ENCODE results near the gene SNX2. TPM values are rescaled to one million over a fixed set of nuclear protein-coding genes. Genes with fewer than 3 reads are reported as not detected.
A peak's percentile ranks its signal among the peaks of the same experiment; 100 is the strongest.

SNX2 gene
- total and polyA plus RNA-seq, 9 of the 15 experiments (the other 6 are each of a cell fraction or from before 2014, with no cell fraction given): 35.2 to 86.0 (median 58.1) TPM

DNA sequence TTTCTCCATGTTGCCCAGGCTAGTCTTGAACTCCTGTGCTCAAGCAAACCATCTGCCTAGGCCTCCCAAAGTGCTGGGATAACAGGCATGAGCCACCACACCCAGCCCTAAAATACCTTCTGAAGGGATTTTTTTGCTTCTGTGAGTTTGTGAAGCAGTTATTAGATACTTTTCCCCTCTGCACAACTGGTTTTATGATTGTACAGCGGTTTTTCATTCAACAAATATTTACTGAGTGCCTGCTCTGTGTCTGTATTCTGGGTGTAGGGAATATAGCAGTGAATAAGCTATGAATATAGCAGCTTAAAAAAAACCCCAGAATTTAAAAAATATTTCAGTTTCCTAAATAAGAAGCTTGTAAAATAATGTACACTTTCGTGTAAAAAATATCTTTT is 72.8 kb downstream of the SNX2 start:
- Histone ChIP-seq H3K9me3 (replicated peaks; ENCODE audit: control insufficient read depth, insufficient read depth, low read depth, low read length) (no peaks in the 10 kb centered on the region), H2AFZ (ENCODE audit: low read depth, low read length) (no peak overlapping the region), H3K27me3 (ENCODE audit: control insufficient read depth in 2 of 2, insufficient read depth in 2 of 2, low read length in 2 of 2) (no peaks in the 10 kb centered on the region), H3K9ac (ENCODE audit: insufficient read depth in 1 of 2, low read depth in 2 of 2, low read length in 2 of 2) (no peak overlapping the region), H3K4me3 (no peak overlapping the region), H3K9me1 (ENCODE audit: control insufficient read depth, insufficient read depth, low read length) (no peaks in the 10 kb centered on the region), H3K27ac (ENCODE audit: extremely low read depth, low read depth, low read length) (no peak overlapping the region), H3K79me2 (ENCODE audit: control insufficient read depth, insufficient read depth, low read length) (no peaks in the 10 kb centered on the region), H3K4me1 (replicated peaks in 1 of 2; ENCODE audit: control insufficient read depth in 2 of 2, insufficient read depth in 2 of 2, low read length in 2 of 2) (peaks cover 11 to 21% of the 10 kb centered on the region in 2 experiments; a peak in 4 of 5 replicates), H3K4me2 (ENCODE audit: insufficient read depth, low read length) (no peak overlapping the region), H3K36me3 (ENCODE audit: control insufficient read depth, insufficient read depth, low read length) (no peaks in the 10 kb centered on the region), H4K20me1 (replicated peaks; ENCODE audit: control insufficient read depth, insufficient read depth, low read length) (no peaks in the 10 kb centered on the region)
- CTCF ChIA-PET (ENCODE audit: low intra/inter-chr PET ratio): no interaction called here
- in situ Hi-C loops (cut with MboI) (no loop called here), intact Hi-C loops (cut with micrococcal nuclease) (no loop called here)
- POLR2A ChIA-PET: interaction anchor here (1.2 to 1.7 kb wide), 3 partner anchors 12 to 33 kb away, joined by 3 to 5 read pairs (median 4); no protein-coding TSS in a partner anchor
- DNase-seq (ENCODE audit: extremely low read depth in 1 of 4, low spot score in 3 of 4) (no peak), FAIRE-seq (no peak), ATAC-seq (no peak)
- no peak for TF ChIP-seq ZNF143 (CRISPR knock-in tag; IDR thresholded peaks at IDR 0.05)
- no peak for TF ChIP-seq SMARCC2 (IDR thresholded peaks at IDR 0.05; ENCODE audit: low read depth)
- TF ChIP-seq BRD4 (IDR thresholded peaks at IDR 0.05): no peak
- TF ChIP-seq SMARCB1 (IDR thresholded peaks at IDR 0.05; ENCODE audit: insufficient read length, low read depth): no peak
- WGBS (ENCODE audit: insufficient coverage, low coverage, missing lambda C conversion rate): 18% methylated on average over 2 of the region's 2 CpGs
- no TSS peak for BruUV-seq (replicated peaks)

GRCh38 chr5:122849771-122850170 is 74.9 kb downstream of the SNX2 start:
- in situ Hi-C loops (cut with MboI): no loop called here
- WGBS (ENCODE audit: insufficient coverage, low coverage, missing lambda C conversion rate): 67% methylated on average over 1 of the region's 1 CpG
- H3K27ac ChIP-seq (ENCODE audit: extremely low read depth, low read depth, low read length): no peak overlapping the region

More at GRCh38 chr5:122849771-122850170, 74.9 kb downstream of the SNX2 start:
- no peak overlapping the region for H2AFZ ChIP-seq (ENCODE audit: low read depth, low read length)
- ChIA-PET POLR2A (no interaction called here), CTCF (ENCODE audit: low intra/inter-chr PET ratio) (no interaction called here)
- H3K4me2 ChIP-seq (ENCODE audit: insufficient read depth, low read length): no peak overlapping the region
- no peaks in the 10 kb centered on the region for H3K27me3 ChIP-seq (ENCODE audit: control insufficient read depth in 2 of 2, insufficient read depth in 2 of 2, low read length in 2 of 2)
- ATAC-seq: no peak
- no peak for DNase-seq (ENCODE audit: extremely low read depth in 1 of 4, low spot score in 3 of 4)
- no peak for FAIRE-seq
- no peaks in the 10 kb centered on the region for H3K79me2 ChIP-seq (ENCODE audit: control insufficient read depth, insufficient read depth, low read length)
- H3K4me3 ChIP-seq: no peak overlapping the region
- intact Hi-C loops (cut with micrococcal nuclease): no loop called here
- no peaks in the 10 kb centered on the region for H3K36me3 ChIP-seq (ENCODE audit: control insufficient read depth, insufficient read depth, low read length)
- H4K20me1 ChIP-seq (replicated peaks; ENCODE audit: control insufficient read depth, insufficient read depth, low read length): no peaks in the 10 kb centered on the region
- BruUV-seq (replicated peaks): no TSS peak
- no peaks in the 10 kb centered on the region for H3K9me3 ChIP-seq (replicated peaks; ENCODE audit: control insufficient read depth, insufficient read depth, low read depth, low read length)
- no peaks in the 10 kb centered on the region for H3K9me1 ChIP-seq (ENCODE audit: control insufficient read depth, insufficient read depth, low read length)
- TF ChIP-seq CEBPG (CRISPR knock-in tag; IDR thresholded peaks at IDR 0.05) (no peak), CEBPG (tag; conservative IDR thresholded peaks at IDR 0.05 in 1 of 2, IDR thresholded peaks at IDR 0.05 in 1 of 2) (peak in 1 of 2 experiments; percentile 39; a peak in 1 of 4 replicates), JUND (IDR thresholded peaks at IDR 0.05; ENCODE audit: borderline replicate concordance, low read depth, low read length) (0 out of 2 replicates have a peak, but pooled peaks have one; percentile 8), JUND (tag; IDR thresholded peaks at IDR 0.05; ENCODE audit: borderline replicate concordance, low read depth, low read length) (no peak), NR2C2 (CRISPR knock-in tag; IDR thresholded peaks at IDR 0.05) (no peak), NR2C2 (tag; IDR thresholded peaks at IDR 0.05) (no peak)
- H3K9ac ChIP-seq (ENCODE audit: insufficient read depth in 1 of 2, low read depth in 2 of 2, low read length in 2 of 2): no peak overlapping the region
- peaks cover 2 to 14% of the 10 kb centered on the region in 2 experiments; a peak in 4 of 5 replicates for H3K4me1 ChIP-seq (replicated peaks in 1 of 2; ENCODE audit: control insufficient read depth in 2 of 2, insufficient read depth in 2 of 2, low read length in 2 of 2)

Data from K562 (cell line).